HG03060 (cell line): ENCODE measurements around the gene NSD2.
A peak's percentile ranks its signal among the peaks of the same experiment; 100 is the strongest.
"Not testable (repeated sequence)": the region's sequence is repeated elsewhere in the genome, so short reads cannot be mapped to it uniquely, and the experiment has no call there.

ENCODE experiments used
- ATAC-seq: cut with Tn5 transposase; IDR thresholded peaks from one replicate; pipeline ENCODE4 v1.9.1; 2021; ENCODE audit warnings: low read depth, moderate number of reproducible peaks; ENCODE audit not compliant: unreplicated experiment

Gene NSD2

GRCh38 chr4:1993718-1994516 is 122.7 kb downstream of the NSD2 start:
- ATAC-seq, result not testable (repeated sequence)

DNA sequence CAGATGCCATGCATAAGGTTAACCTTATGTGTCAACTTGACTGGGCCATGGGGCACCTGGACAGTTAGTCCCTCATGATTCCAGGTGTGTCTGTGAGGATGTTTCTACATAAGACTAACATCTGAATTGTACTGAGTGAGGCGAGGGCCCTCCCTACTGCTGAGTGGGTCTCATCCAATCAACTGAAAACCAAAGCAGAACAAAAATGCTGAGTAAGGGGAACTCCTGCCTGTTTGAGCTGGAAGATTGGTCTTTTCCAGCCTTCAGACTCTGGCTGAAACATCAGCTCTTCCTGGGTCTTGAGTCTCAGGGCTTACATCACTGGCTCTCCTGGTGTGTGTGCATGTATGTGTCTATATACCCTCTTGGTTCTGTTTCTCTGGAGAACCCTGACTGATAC is 123.7 kb downstream of the NSD2 start:
- ATAC-seq, result no peak

DNA sequence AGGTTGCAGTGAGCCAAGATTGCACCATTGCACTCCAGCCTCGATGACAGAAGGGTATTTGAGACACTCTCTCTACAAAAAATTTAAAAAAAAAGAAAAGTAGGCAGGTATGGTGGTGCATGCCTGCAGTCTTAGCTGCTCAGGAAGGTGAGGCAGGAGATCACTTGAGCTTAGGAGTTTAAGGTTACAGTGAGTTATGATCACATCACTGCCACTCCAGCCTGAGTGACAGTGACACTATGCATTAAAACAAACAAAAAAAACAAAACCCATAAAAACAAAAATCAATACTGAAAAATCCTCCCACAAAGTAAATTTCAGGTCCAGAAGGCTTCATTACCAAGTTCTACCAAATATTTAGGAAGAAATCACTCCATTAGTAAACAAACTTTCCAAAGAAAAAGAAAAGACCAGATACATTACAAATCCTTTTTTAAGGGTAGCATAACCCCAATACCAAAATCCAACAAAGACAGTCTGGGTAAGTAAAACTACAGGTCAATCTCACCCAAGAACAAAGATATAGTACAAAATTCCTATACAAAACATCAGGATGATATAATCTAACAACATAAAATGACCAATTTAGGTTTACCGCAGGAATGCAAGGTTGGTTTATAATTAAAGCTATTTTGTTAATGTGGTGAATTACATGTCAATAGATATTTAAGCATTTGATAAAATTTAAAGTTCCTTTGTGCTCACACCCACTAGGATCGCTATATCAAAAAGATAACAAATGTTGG is 125.8 kb downstream of the NSD2 start:
- ATAC-seq, result no peak

GRCh38 chr4:1997712-1998111 is 126.5 kb downstream of the NSD2 start:
- ATAC-seq, result no peak

- ATAC-seq, result no peak
These were observed 127.1 kb downstream of the NSD2 start for GRCh38 chr4:1998296-1998695.

GRCh38 chr4:1999308-1999707 is 128.1 kb downstream of the NSD2 start:
- ATAC-seq, result not testable (repeated sequence)

DNA sequence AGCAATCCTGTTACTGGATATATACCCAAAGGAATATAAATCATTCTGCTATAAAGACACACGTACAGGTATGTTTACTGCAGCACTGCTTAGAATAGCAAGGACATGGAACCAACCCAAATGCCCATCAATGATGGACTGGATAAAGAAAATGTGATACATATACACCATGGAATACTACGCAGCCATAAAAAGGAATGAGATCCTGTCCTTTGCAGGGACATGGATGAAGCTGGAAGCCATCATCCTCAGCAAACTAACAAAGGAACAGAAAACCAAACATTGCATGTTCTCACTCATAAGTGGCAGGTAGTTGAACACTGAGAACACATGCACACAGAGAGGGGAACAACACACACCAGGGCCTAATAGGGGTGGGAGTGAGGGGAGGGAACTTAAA is 132.2 kb downstream of the NSD2 start:
- ATAC-seq, result not testable (repeated sequence)

DNA sequence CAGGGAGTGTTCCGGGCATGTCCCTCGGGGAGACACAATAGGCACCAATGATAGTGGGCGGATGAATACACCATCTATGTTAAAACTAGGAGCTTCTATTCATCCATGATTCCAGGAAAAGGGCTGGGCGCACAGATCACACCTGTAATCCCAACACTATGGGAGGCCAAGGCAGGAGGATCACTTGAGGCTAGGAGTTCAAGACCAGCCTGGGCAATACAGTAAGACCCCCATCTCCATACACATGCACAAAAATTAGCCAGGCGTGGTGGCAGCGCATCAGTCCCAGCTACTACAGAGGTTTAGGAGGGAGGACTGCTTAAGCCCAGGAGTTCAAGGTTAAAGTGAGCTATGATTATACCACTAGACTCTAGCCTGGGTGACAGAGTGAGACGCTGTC is 135.2 kb downstream of the NSD2 start:
- ATAC-seq, result no peak

GRCh38 chr4:2006956-2007653 is 135.9 kb downstream of the NSD2 start:
- no peak for ATAC-seq

DNA sequence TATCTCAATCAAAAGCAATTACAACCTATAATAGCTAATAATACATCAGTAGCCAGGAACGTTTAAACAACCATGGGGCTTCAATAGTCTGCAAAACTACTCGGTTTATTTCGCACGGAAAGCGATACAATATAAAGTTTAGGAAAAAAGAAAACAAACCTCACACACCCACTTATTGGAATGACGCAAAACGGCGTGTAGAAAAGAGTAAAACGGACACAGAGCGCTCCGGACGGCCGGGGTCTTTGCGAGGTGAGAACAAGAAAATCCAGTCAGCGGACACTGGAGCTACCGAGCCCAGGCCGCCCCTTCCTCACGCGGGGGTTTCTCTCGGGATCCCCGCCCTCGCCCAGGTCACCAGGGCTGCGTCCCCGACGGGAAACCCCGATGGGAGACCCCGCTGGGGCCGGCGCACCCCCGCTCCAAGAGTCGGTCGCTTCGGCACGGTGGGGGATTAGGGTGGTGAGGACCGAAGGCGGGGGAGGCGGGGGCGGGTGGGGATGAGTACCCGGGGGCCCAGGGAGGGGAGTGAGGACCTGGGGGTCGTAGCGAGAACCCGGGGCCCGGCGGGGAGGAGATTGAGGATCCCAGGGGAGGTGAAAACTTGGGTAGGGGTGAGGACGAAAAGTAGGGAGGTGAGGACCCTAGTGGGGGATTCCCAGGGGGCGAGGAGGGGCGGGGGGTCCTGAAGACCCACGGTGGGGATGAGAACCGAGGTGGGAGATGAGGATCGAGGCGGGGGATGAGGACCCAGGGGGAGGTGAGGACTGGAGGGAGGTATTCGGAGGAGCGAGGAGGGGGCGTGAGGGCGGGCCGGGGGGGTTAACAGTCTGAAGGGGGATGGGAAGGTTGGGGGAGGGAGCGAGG is 136.8 kb downstream of the NSD2 start:
- no peak for ATAC-seq

DNA sequence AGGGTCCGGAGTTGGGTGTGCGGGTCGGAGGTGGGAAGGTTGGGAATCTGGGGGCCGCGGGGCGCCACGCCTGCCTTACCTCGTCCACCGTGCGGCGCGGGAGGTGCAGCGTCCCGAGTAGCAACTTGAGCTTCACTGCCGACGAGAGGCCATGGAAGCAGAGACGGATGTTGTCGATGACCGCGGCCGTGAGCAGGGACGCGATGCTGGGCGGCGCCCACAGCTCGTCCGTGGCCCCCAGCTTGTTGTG is 137.4 kb downstream of the NSD2 start:
- ATAC-seq, result no peak

DNA sequence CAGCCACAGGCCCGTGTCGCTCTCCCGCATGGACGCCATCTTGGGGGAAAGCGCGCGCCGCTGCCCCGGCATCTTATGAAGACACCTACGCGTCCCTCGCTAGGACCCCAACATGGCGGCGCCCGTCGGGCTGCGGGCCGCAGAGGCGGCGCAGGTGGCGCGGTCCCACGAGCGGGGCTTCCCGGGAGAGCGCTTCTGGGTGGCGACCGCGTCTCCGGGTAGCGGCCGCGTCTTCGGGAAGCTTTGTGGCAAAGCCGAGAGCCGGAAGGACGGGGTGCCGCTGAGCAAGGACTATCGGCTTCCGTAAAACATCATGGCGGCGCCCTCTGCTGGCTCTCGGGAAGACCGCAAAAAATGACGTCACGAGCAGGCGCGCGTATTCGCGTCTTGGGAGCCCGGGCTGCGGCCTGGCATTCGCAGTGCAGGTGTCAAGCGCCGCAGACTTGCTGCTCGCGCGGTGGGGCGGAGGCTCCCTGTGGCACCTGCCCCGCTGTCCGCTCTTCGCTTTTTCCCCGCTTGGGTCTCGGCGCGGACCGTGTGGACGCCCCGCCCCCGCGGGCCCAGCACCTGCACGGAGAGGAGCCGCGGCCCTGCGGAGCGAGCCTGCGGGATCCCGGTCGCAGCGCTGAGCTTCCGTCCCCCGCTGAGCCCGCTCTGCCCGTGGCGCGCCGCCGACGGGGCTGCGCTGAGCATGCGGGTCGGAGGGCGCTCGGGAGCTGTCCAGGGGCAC is 137.9 kb downstream of the NSD2 start, which contains the start of gene NELFA:
TSS of gene NELFA (minus strand) at position 54 of the 730 bp plus-strand sequence. CDS start at position 39, 15 bp downstream.
- peak; percentile 74 for ATAC-seq

GRCh38 chr4:2009651-2010233 is 138.5 kb downstream of the NSD2 start:
- ATAC-seq, result peak; percentile 17

- ATAC-seq, result no peak
These were observed 140.4 kb downstream of the NSD2 start for GRCh38 chr4:2011583-2011982.

- no peak for ATAC-seq
These were observed 143.8 kb downstream of the NSD2 start for GRCh38 chr4:2015008-2015407.

GRCh38 chr4:2021358-2022018 is 150.3 kb downstream of the NSD2 start:
- not testable (repeated sequence) for ATAC-seq

- ATAC-seq, result no peak
These were observed 153.5 kb downstream of the NSD2 start for GRCh38 chr4:2024683-2025082.

GRCh38 chr4:2025817-2026216 is 154.6 kb downstream of the NSD2 start:
- ATAC-seq, result no peak

DNA sequence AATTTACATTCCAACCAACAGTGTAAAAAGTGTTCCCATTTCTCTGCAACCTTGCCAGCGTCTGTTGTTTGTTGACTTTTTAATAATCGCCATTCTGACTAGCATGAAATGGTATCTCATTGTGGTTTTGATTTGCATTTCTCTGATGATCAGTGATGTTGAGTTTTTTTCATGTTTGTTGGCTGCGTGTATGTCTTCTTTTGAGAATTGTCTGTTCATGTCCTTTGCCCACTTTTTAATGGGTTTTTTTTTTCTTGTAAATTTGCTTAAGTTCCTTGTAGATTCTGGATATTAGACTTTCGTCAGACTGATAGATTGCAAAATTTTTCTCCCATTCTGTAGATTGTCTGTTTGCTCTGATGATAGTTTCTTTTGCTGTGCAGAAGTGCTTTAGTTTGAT is 155.9 kb downstream of the NSD2 start:
- not testable (repeated sequence) for ATAC-seq
